NCI-H1694 treated with DMSO at 0.1 percent for 48 hours (cell line): ENCODE data around the gene MMP15.
"Not testable (repeated sequence)": the region's sequence is repeated elsewhere in the genome, so short reads cannot be mapped to it uniquely, and the experiment has no call there.

Experiments used
- DNase-seq: peaks from one replicate; lab custom pipeline; 2025; lab: John Stamatoyannopoulos, UW

Gene MMP15

GRCh38 chr16:57996406-57997175 is 29.0 kb upstream of the MMP15 start:
- DNase-seq: no peak

- DNase-seq: no peak
Measured at GRCh38 chr16:57997176-57997527, 28.4 kb upstream of the MMP15 start.

- DNase-seq: no peak
Measured at GRCh38 chr16:57997528-57998265, 27.9 kb upstream of the MMP15 start.

- no peak for DNase-seq
Measured at GRCh38 chr16:57998486-57998885, 27.1 kb upstream of the MMP15 start.

GRCh38 chr16:57998992-57999365 is 26.6 kb upstream of the MMP15 start:
- no peak for DNase-seq

- DNase-seq: peak; percentile 12
Measured at GRCh38 chr16:57999366-57999970, 26.1 kb upstream of the MMP15 start.

GRCh38 chr16:57999971-58000705 is 25.4 kb upstream of the MMP15 start, which contains the start of gene ZNF319:
Gene ZNF319, minus strand, starts transcription at chr16:58000672. Its CDS starts 2,407 bp downstream, at chr16:57998265.
- DNase-seq: no peak

- peak; percentile 61 for DNase-seq
Measured at GRCh38 chr16:58000706-58001676, 24.6 kb upstream of the MMP15 start, which contains the start of gene USB1. Gene USB1, plus strand, starts transcription at chr16:58001407. Its CDS starts 77 bp downstream, at chr16:58001484.

GRCh38 chr16:58001781-58002415 is 23.7 kb upstream of the MMP15 start:
- no peak for DNase-seq

- no peak for DNase-seq
Measured at GRCh38 chr16:58002416-58002800, 23.1 kb upstream of the MMP15 start.

- no peak for DNase-seq
Measured at GRCh38 chr16:58002936-58003335, 22.6 kb upstream of the MMP15 start.

- not testable (repeated sequence) for DNase-seq
Measured at GRCh38 chr16:58004736-58005135, 20.8 kb upstream of the MMP15 start.

- no peak for DNase-seq
Measured at GRCh38 chr16:58009856-58010416, 15.6 kb upstream of the MMP15 start.

GRCh38 chr16:58010886-58011285 is 14.7 kb upstream of the MMP15 start:
- no peak for DNase-seq

GRCh38 chr16:58011652-58012051 is 13.9 kb upstream of the MMP15 start:
- no peak for DNase-seq

- no peak for DNase-seq
Measured at GRCh38 chr16:58012481-58012880, 13.1 kb upstream of the MMP15 start.

- DNase-seq: no peak
Measured at GRCh38 chr16:58013201-58013956, 12.2 kb upstream of the MMP15 start.

GRCh38 chr16:58016840-58017446 is 8.6 kb upstream of the MMP15 start:
- DNase-seq: peak; percentile 14

- peak; percentile 34 for DNase-seq
Measured at GRCh38 chr16:58018803-58019202, 6.8 kb upstream of the MMP15 start.
